Lower lobe of right lung (tissue), 2 donors: ENCODE measurements around the gene PLPPR1. TPM values are rescaled to one million over a fixed set of nuclear protein-coding genes. Genes with fewer than 3 reads are reported as not detected.
"Not testable (repeated sequence)": the region's sequence is repeated elsewhere in the genome, so short reads cannot be mapped to it uniquely, and the experiment has no call there.

ENCODE experiments used
- ATAC-seq, 2 donors: fragments of 200-7000 bp; cut with Tn5 transposase; one replicate each; pipeline ENCODE4 v1.9.1; 2020 to 2022; ENCODE audit warnings: mild to moderate bottlenecking in 2 of 2, moderate library complexity in 2 of 2
- DNase-seq: peaks from one replicate; pipeline ENCODE4 v3.0.0-alpha.2; 2020
- H3K27ac ChIP-seq: fragments of 200-600 bp; one replicate; pipeline ENCODE4 v1.8.0; 2022
- H3K27me3 ChIP-seq: fragments of 200-600 bp; one replicate; pipeline ENCODE4 v1.8.0; 2022; ENCODE audit warnings: low read depth
- H3K36me3 ChIP-seq: fragments of 200-600 bp; one replicate; pipeline ENCODE4 v1.8.0; 2022; ENCODE audit warnings: mild to moderate bottlenecking
- H3K4me1 ChIP-seq: fragments of 200-600 bp; one replicate; pipeline ENCODE4 v1.8.0; 2022
- H3K4me3 ChIP-seq: fragments of 200-600 bp; one replicate; pipeline ENCODE4 v1.8.0; 2022; ENCODE audit warnings: mild to moderate bottlenecking
- H3K9me3 ChIP-seq: fragments of 200-600 bp; one replicate; pipeline ENCODE4 v1.8.0; 2022
- CTCF ChIP-seq: fragments of 200-600 bp; IDR thresholded peaks from one replicate; pipeline ENCODE4 v1.8.0; 2022; ENCODE audit warnings: antibody characterized with exemption, mild to moderate bottlenecking
- intact Hi-C: fragments of 100-400 bp; cut with DNase I; formaldehyde crosslinking; loops from one replicate; pipeline ENCODE4 v1.11.0; 2022
- total RNA-seq: library from RNA; stranded (reverse); fragmentation: NEBNext Ultra II Directional; extraction: Animal tissue kit (Norgen Biotek cat#: 25700); gene quantifications from one replicate; pipeline ENCODE4 v1.2.1, GENCODE V29; 2021
- donor health status: DM: no; HTN: yes; CAD: no; lungs with severe emphysema.

PLPPR1 gene
- total RNA-seq, 1 donor from 2014 or later, result 5.4 TPM

GRCh38 chr9:101121836-101122399 is 93.4 kb downstream of the PLPPR1 start:
- ATAC-seq (no peak), DNase-seq (no peak)
- intact Hi-C loops, result loop anchor here (10.0 kb wide), 1 partner anchor 193 kb away; no protein-coding TSS in a partner anchor
- Histone ChIP-seq H3K27ac (no peak overlapping the region), H3K9me3 (peaks cover 7% of the 10 kb centered on the region), H3K27me3 (no peaks in the 10 kb centered on the region), H3K4me3 (no peak overlapping the region), H3K4me1 (no peaks in the 10 kb centered on the region), H3K36me3 (no peaks in the 10 kb centered on the region)
- TF ChIP-seq CTCF, result no peak

GRCh38 chr9:101126556-101126955 is 98.0 kb downstream of the PLPPR1 start:
- no peak overlapping the region for H3K4me3 ChIP-seq

GRCh38 chr9:101127369-101127768 is 98.8 kb downstream of the PLPPR1 start:
- not testable (repeated sequence) for ATAC-seq, H3K9me3 ChIP-seq, H3K4me1 ChIP-seq, H3K27ac ChIP-seq, H3K4me3 ChIP-seq, DNase-seq, H3K36me3 ChIP-seq, H3K27me3 ChIP-seq
- intact Hi-C loops, result loop anchor here (10.0 kb wide), 1 partner anchor 187 kb away; no protein-coding TSS in a partner anchor

More at GRCh38 chr9:101126556-101126955, 98.0 kb downstream of the PLPPR1 start:
- intact Hi-C loops, result loop anchor here (10.0 kb wide), 1 partner anchor 188 kb away; no protein-coding TSS in a partner anchor
- no peaks in the 10 kb centered on the region for H3K36me3 ChIP-seq
- DNase-seq (no peak), ATAC-seq (no peak)
- no peaks in the 10 kb centered on the region for H3K4me1 ChIP-seq
- no peak overlapping the region for H3K27ac ChIP-seq
- no peaks in the 10 kb centered on the region for H3K27me3 ChIP-seq
- no peak for TF ChIP-seq CTCF
- peaks cover 7% of the 10 kb centered on the region for H3K9me3 ChIP-seq

GRCh38 chr9:101128623-101129022 is 100.1 kb downstream of the PLPPR1 start:
- Histone ChIP-seq H3K36me3 (no peaks in the 10 kb centered on the region), H3K4me1 (no peaks in the 10 kb centered on the region), H3K4me3 (no peak overlapping the region), H3K27ac (no peak overlapping the region), H3K27me3 (no peaks in the 10 kb centered on the region), H3K9me3 (peaks cover 2% of the 10 kb centered on the region)
- DNase-seq, result no peak
- no peak for TF ChIP-seq CTCF
- intact Hi-C loops, result loop anchor here (10.0 kb wide), 1 partner anchor 186 kb away; no protein-coding TSS in a partner anchor
- ATAC-seq, result no peak

GRCh38 chr9:101130054-101130453 is 101.5 kb downstream of the PLPPR1 start:
- no peak overlapping the region for H3K4me3 ChIP-seq
- intact Hi-C loops, result no loop called here
- TF ChIP-seq CTCF, result no peak
- no peaks in the 10 kb centered on the region for H3K9me3 ChIP-seq
- no peaks in the 10 kb centered on the region for H3K4me1 ChIP-seq
- no peaks in the 10 kb centered on the region for H3K27me3 ChIP-seq
- no peak for ATAC-seq
- H3K27ac ChIP-seq, result no peak overlapping the region
- no peaks in the 10 kb centered on the region for H3K36me3 ChIP-seq
- no peak for DNase-seq

GRCh38 chr9:101131326-101131725 is 102.8 kb downstream of the PLPPR1 start:
- no peaks in the 10 kb centered on the region for H3K36me3 ChIP-seq
- DNase-seq (no peak), ATAC-seq (no peak)
- no peaks in the 10 kb centered on the region for H3K27me3 ChIP-seq
- intact Hi-C loops, result no loop called here
- H3K4me1 ChIP-seq, result no peaks in the 10 kb centered on the region
- no peak overlapping the region for H3K4me3 ChIP-seq
- no peak overlapping the region for H3K27ac ChIP-seq
- H3K9me3 ChIP-seq, result no peaks in the 10 kb centered on the region
- no peak for TF ChIP-seq CTCF
